HCT116 (cell line): ENCODE data around the gene PRM1. TPM values are rescaled to one million over a fixed set of nuclear protein-coding genes. Genes with fewer than 3 reads are reported as not detected.
"Not testable (repeated sequence)": the region's sequence is repeated elsewhere in the genome, so short reads cannot be mapped to it uniquely, and the experiment has no call there.

Source experiments
- ATAC-seq: fragments of 200-7000 bp; cut with Tn5 transposase; 2 replicates; pipeline ENCODE4 v1.9.1; 2020; ENCODE audit warnings: mild to moderate bottlenecking, moderate library complexity
- BruUV-seq: library from RNA; stranded (reverse); fragments of 400-500 nt; replicated peaks from 2 replicates; lab custom pipeline; 2021; lab: Mats Ljungman, UMichigan
- CTCF ChIA-PET: fragments of 300-600 bp; sonication (Branson Sonifier 250); formaldehyde crosslinking; loops from one replicate; lab custom pipeline; 2021; ENCODE audit warnings: antibody characterized with exemption; lab: Charles Lee
- POLR2A ChIA-PET: fragments of 300-600, 350-600 bp; sonication (Branson Sonifier 250); formaldehyde crosslinking; loops from one replicate; lab custom pipeline; 2021; ENCODE audit warnings: antibody characterized with exemption; lab: Charles Lee
- RAD21 ChIA-PET, 2 experiments: fragments of 300-600 bp; sonication (Branson Sonifier 250); formaldehyde crosslinking; loops; one replicate each; lab custom pipeline; 2023; ENCODE audit warnings: low total read pairs in 2 of 2; ENCODE audit not compliant: uncharacterized antibody in 2 of 2, unreplicated experiment in 2 of 2, low non-redundant PET in 1 of 2; lab: Charles Lee
- DNase-seq: peaks from one replicate; pipeline ENCODE4 v3.0.0-alpha.2; 2010; ENCODE audit warnings: low read depth, low spot score
- H2AFZ ChIP-seq: fragments of 200-600 bp; shearing (Covaris generic), sonication (generic); 2 replicates; pipeline ENCODE4 v1.6.1; 2017; ENCODE audit warnings: low read depth, mixed run types, mixed read lengths, antibody characterized with exemption, low read length; ENCODE audit not compliant: poor library complexity, severe bottlenecking
- H3K27ac ChIP-seq: 2 replicates; pipeline ENCODE4 v1.5.1; 2012; ENCODE audit warnings: low read depth, low read length
- H3K27me3 ChIP-seq: fragments of 200-600 bp; sonication (generic); 2 replicates; pipeline ENCODE4 v1.6.1; 2016; ENCODE audit warnings: mixed run types, low read length, mixed read lengths; ENCODE audit not compliant: insufficient read depth
- H3K36me3 ChIP-seq, 2 experiments: fragments of 200-500 bp in 1 of 2; fragments of 200-600 bp in 1 of 2; sonication (Bioruptor generic) in 1 of 2; sonication (generic) in 1 of 2; 2 replicates each; pipeline versions ENCODE4 v1.5.1 to v1.6.1; 2014 to 2016; ENCODE audit warnings: low read length in 2 of 2, inconsistent platforms in 1 of 2, mixed read lengths in 1 of 2, mixed run types in 1 of 2; ENCODE audit not compliant: insufficient read depth in 2 of 2, control insufficient read depth in 1 of 2
- H3K4me1 ChIP-seq, 2 experiments: fragments of 200-600 bp in 1 of 2; sonication (generic) in 1 of 2; 2 replicates each; pipeline versions ENCODE4 v1.5.1 to v1.6.1; 2012 to 2017; ENCODE audit warnings: low read length in 2 of 2, inconsistent platforms in 1 of 2, mild to moderate bottlenecking in 1 of 2, mixed read lengths in 1 of 2, mixed run types in 1 of 2, moderate library complexity in 1 of 2; ENCODE audit not compliant: insufficient read depth in 2 of 2, control insufficient read depth in 1 of 2
- H3K4me2 ChIP-seq: fragments of 200-600 bp; sonication (generic); 2 replicates; pipeline ENCODE4 v1.6.1; 2017; ENCODE audit warnings: mixed run types, low read length, mixed read lengths
- H3K4me3 ChIP-seq, 2 experiments: fragments of 200-600 bp in 1 of 2; sonication (generic) in 1 of 2; replicated peaks in 1 of 2; 2 replicates each; pipeline ENCODE4 v1.5.1; 2011 to 2016; ENCODE audit warnings: low read length in 2 of 2, control low read depth in 1 of 2, low read depth in 1 of 2, mild to moderate bottlenecking in 1 of 2, mixed read lengths in 1 of 2, mixed run types in 1 of 2
- H3K79me2 ChIP-seq: fragments of 200-600 bp; sonication (generic); 2 replicates; pipeline ENCODE4 v1.6.1; 2017; ENCODE audit warnings: mild to moderate bottlenecking, mixed run types, low read length, moderate library complexity, mixed read lengths; ENCODE audit not compliant: insufficient read depth
- H3K9ac ChIP-seq: fragments of 200-600 bp; sonication (generic); 2 replicates; pipeline ENCODE4 v1.6.1; 2016; ENCODE audit warnings: low read length, mixed read lengths
- H3K9me2 ChIP-seq: fragments of 200-600 bp; sonication (generic), shearing (Covaris generic); 2 replicates; pipeline ENCODE4 v1.6.1; 2017; ENCODE audit warnings: mixed run types, mild to moderate bottlenecking, moderate library complexity; ENCODE audit not compliant: insufficient read depth
- H3K9me3 ChIP-seq, 2 experiments: fragments of 200-500 bp in 1 of 2; fragments of 200-600 bp in 1 of 2; sonication (Bioruptor generic) in 1 of 2; sonication (generic) in 1 of 2; 2 replicates each; pipeline ENCODE4 v1.6.1; 2014 to 2017; ENCODE audit warnings: low read length in 2 of 2, mixed read lengths in 2 of 2, inconsistent platforms in 1 of 2, low read depth in 1 of 2, mild to moderate bottlenecking in 1 of 2, mixed run types in 1 of 2, moderate library complexity in 1 of 2; ENCODE audit not compliant: control insufficient read depth in 1 of 2, insufficient read depth in 1 of 2
- H4K20me1 ChIP-seq: fragments of 200-600 bp; sonication (generic), shearing (Covaris generic); 2 replicates; pipeline ENCODE4 v1.6.1; 2017; ENCODE audit warnings: mixed run types, mild to moderate bottlenecking, moderate library complexity; ENCODE audit not compliant: insufficient read depth
- ATF3 ChIP-seq: IDR thresholded peaks from 2 replicates; pipeline ENCODE4 v1.6.1; 2012
- CBX3 ChIP-seq: IDR thresholded peaks from 2 replicates; pipeline ENCODE4 v1.6.1; 2012; ENCODE audit warnings: low read depth
- CEBPB ChIP-seq: IDR thresholded peaks from 2 replicates; pipeline ENCODE4 v1.6.1; 2012; ENCODE audit warnings: low read depth
- CTCF ChIP-seq, 3 experiments: fragments of 200-600 bp in 1 of 3; sonication (generic) in 1 of 3; IDR thresholded peaks in 2 of 3; conservative IDR thresholded peaks in 1 of 3; 2 replicates each; pipeline ENCODE4 v1.5.1; 2012 to 2017; ENCODE audit warnings: low read depth in 2 of 3, low read length in 2 of 3, antibody characterized with exemption in 1 of 3, borderline replicate concordance in 1 of 3, control low read depth in 1 of 3, mild to moderate bottlenecking in 1 of 3, mixed read lengths in 1 of 3, mixed run types in 1 of 3, moderate library complexity in 1 of 3; ENCODE audit not compliant: insufficient read depth in 1 of 3
- EGR1 ChIP-seq: IDR thresholded peaks from 2 replicates; pipeline ENCODE4 v1.6.1; 2012; ENCODE audit warnings: low read depth
- EZH2 ChIP-seq: fragments of 200-600 bp; sonication (generic); IDR thresholded peaks from 2 replicates; pipeline ENCODE4 v1.6.1; 2017; ENCODE audit warnings: antibody characterized with exemption, mixed run types
- EZH2phosphoT487 ChIP-seq: fragments of 200-600 bp; IDR thresholded peaks from 2 replicates; pipeline ENCODE4 v1.6.1; 2018; ENCODE audit warnings: antibody characterized with exemption, borderline replicate concordance
- POLR2A ChIP-seq: IDR thresholded peaks from 2 replicates; pipeline ENCODE4 v1.7.0; 2011; ENCODE audit warnings: borderline replicate concordance; ENCODE audit not compliant: insufficient read depth, insufficient read length; ENCODE audit errors: extremely low read depth
- RAD21 ChIP-seq: IDR thresholded peaks from 2 replicates; pipeline ENCODE4 v1.6.1; 2012; ENCODE audit warnings: low read depth, mild to moderate bottlenecking
- YY1 ChIP-seq: IDR thresholded peaks from 2 replicates; pipeline ENCODE4 v1.6.1; 2011; ENCODE audit warnings: low read length, low read depth, moderate library complexity, mild to moderate bottlenecking; ENCODE audit not compliant: insufficient replicate concordance; ENCODE audit errors: extremely low read depth
- ZNF274 ChIP-seq: fragments of 200-500 bp; sonication (Bioruptor generic); IDR thresholded peaks from 2 replicates; pipeline ENCODE4 v1.6.1; 2014; ENCODE audit warnings: mild to moderate bottlenecking, low read depth, low read length, inconsistent platforms
- intact Hi-C: fragments of 100-400 bp; cut with micrococcal nuclease; formaldehyde crosslinking; loops from 2 replicates; pipeline ENCODE4 v1.10.0; 2022
- total RNA-seq: library from RNA; stranded (reverse); gene quantifications from one replicate; pipeline ENCODE4 v1.2.1, GENCODE V29; 2021; ENCODE audit not compliant: unreplicated experiment

PRM1 gene
- total RNA-seq, 1 experiment from 2014 or later, result not detected

- Histone ChIP-seq H4K20me1 (no peaks in the 10 kb centered on the region), H3K4me2 (no peak overlapping the region), H3K36me3 (no peaks in the 10 kb centered on the region), H3K79me2 (no peaks in the 10 kb centered on the region), H3K4me3 (no peak overlapping the region), H2AFZ (no peak overlapping the region), H3K27ac (no peak overlapping the region), H3K4me1 (no peaks in the 10 kb centered on the region), H3K27me3 (no peaks in the 10 kb centered on the region), H3K9me2 (no peaks in the 10 kb centered on the region), H3K9me3 (no peaks in the 10 kb centered on the region), H3K9ac (no peak overlapping the region)
- ATAC-seq (no peak), DNase-seq (no peak)
- TF ChIP-seq RAD21 (no peak), EZH2phosphoT487 (no peak), CBX3 (no peak), POLR2A (no peak), CTCF (IDR thresholded peaks at IDR 0.05 in 2 of 3, conservative IDR thresholded peaks at IDR 0.05 in 1 of 3; ENCODE audit: borderline replicate concordance in 1 of 3, insufficient read depth in 1 of 3, low read depth in 2 of 3, low read length in 2 of 3) (no peak), CEBPB (no peak), EGR1 (no peak), EZH2 (no peak), YY1 (no peak), ZNF274 (no peak), ATF3 (no peak)
- POLR2A ChIA-PET, result interaction anchor here (1.4 kb wide), 1 partner anchor 44 kb away, joined by 4 read pairs; the partner anchor contains the start of gene SOCS1
- no TSS peak for BruUV-seq
- intact Hi-C loops, result no loop called here
- CTCF ChIA-PET, result interaction anchor here (1.7 kb wide), 1 partner anchor 57 kb away, joined by 3 read pairs; no protein-coding TSS in a partner anchor
- RAD21 ChIA-PET, result no interaction called here
Measured at GRCh38 chr16:11299865-11300559, 18.9 kb upstream of the PRM1 start.

GRCh38 chr16:11298950-11299547 is 17.9 kb upstream of the PRM1 start:
- BruUV-seq, H3K4me2 ChIP-seq, POLR2A ChIA-PET, H3K79me2 ChIP-seq, H2AFZ ChIP-seq, H3K27ac ChIP-seq, H3K9me3 ChIP-seq, RAD21 ChIA-PET, DNase-seq, H3K9ac ChIP-seq, intact Hi-C loops, CTCF ChIA-PET, ATAC-seq, H3K36me3 ChIP-seq, H3K4me1 ChIP-seq, H4K20me1 ChIP-seq, H3K9me2 ChIP-seq, H3K27me3 ChIP-seq, H3K4me3 ChIP-seq: not testable (repeated sequence)
